ENCODE data around the gene CTDSP2. TPM values are rescaled to one million over a fixed set of nuclear protein-coding genes. Genes with fewer than 3 reads are reported as not detected.

The CTDSP2 gene
- total RNA-seq, 1 donor from 2014 or later, result 87.1 TPM

- TF ChIP-seq EZH2 (IDR thresholded peaks at IDR 0.05; ENCODE audit: insufficient read depth, low read length) (no peak), CTCF (IDR thresholded peaks at IDR 0.05; ENCODE audit: insufficient read depth, low read depth, low read length) (no peak)
- no peak overlapping the region for H2AFZ ChIP-seq (ENCODE audit: low read depth, low read length)
- peaks cover 7% of the 10 kb centered on the region for H3K4me1 ChIP-seq (ENCODE audit: insufficient read depth, low read length)
- Mint-ChIP-seq H3K4me3 (ENCODE audit: unreplicated experiment) (no peak overlapping the region), H3K4me1 (ENCODE audit: low read depth, unreplicated experiment) (peaks cover 7% of the 10 kb centered on the region), H3K36me3 (ENCODE audit: low read depth, unreplicated experiment) (peaks cover 11% of the 10 kb centered on the region), H3K27ac (ENCODE audit: unreplicated experiment) (no peak overlapping the region), H3K9me3 (ENCODE audit: unreplicated experiment) (no peaks in the 10 kb centered on the region), H3K27me3 (ENCODE audit: low read depth, unreplicated experiment) (no peaks in the 10 kb centered on the region)
- peaks cover 11% of the 10 kb centered on the region for H3K36me3 ChIP-seq (ENCODE audit: insufficient read depth, low read length)
- no peak for FAIRE-seq
- H4K20me1 ChIP-seq (ENCODE audit: insufficient read depth, low read length), result peaks cover 23% of the 10 kb centered on the region
- H3K27ac ChIP-seq (ENCODE audit: low read depth, low read length), result no peak overlapping the region
- no peaks in the 10 kb centered on the region for H3K9me3 ChIP-seq (ENCODE audit: insufficient read depth, low read depth, low read length)
- H3K4me2 ChIP-seq (ENCODE audit: low read length), result no peak overlapping the region
- no peak for DNase-seq (ENCODE audit: low read depth)
- H3K4me3 ChIP-seq (ENCODE audit: insufficient read depth, low read depth, low read length), result no peak overlapping the region
- H3K27me3 ChIP-seq (ENCODE audit: insufficient read depth, low read length), result no peaks in the 10 kb centered on the region
- H3K9ac ChIP-seq (ENCODE audit: low read length), result no peak overlapping the region
- H3K79me2 ChIP-seq (ENCODE audit: insufficient read depth, low read length), result no peaks in the 10 kb centered on the region
Measured at GRCh38 chr12:57816001-57816854, 30.3 kb downstream of the CTDSP2 start.

- Mint-ChIP-seq H3K27ac (ENCODE audit: unreplicated experiment) (no peak overlapping the region), H3K4me1 (ENCODE audit: low read depth, unreplicated experiment) (peaks cover 10% of the 10 kb centered on the region), H3K9me3 (ENCODE audit: unreplicated experiment) (no peaks in the 10 kb centered on the region), H3K36me3 (ENCODE audit: low read depth, unreplicated experiment) (peaks cover 11% of the 10 kb centered on the region), H3K27me3 (ENCODE audit: low read depth, unreplicated experiment) (no peaks in the 10 kb centered on the region), H3K4me3 (ENCODE audit: unreplicated experiment) (no peak overlapping the region)
- Histone ChIP-seq H3K4me3 (ENCODE audit: insufficient read depth, low read depth, low read length) (no peak overlapping the region), H3K4me2 (ENCODE audit: low read length) (no peak overlapping the region), H3K9ac (ENCODE audit: low read length) (no peak overlapping the region), H2AFZ (ENCODE audit: low read depth, low read length) (no peak overlapping the region), H3K9me3 (ENCODE audit: insufficient read depth, low read depth, low read length) (no peaks in the 10 kb centered on the region), H3K27ac (ENCODE audit: low read depth, low read length) (no peak overlapping the region), H3K27me3 (ENCODE audit: insufficient read depth, low read length) (no peaks in the 10 kb centered on the region), H4K20me1 (ENCODE audit: insufficient read depth, low read length) (peaks cover 23% of the 10 kb centered on the region), H3K79me2 (ENCODE audit: insufficient read depth, low read length) (no peaks in the 10 kb centered on the region), H3K4me1 (ENCODE audit: insufficient read depth, low read length) (peaks cover 12% of the 10 kb centered on the region), H3K36me3 (ENCODE audit: insufficient read depth, low read length) (peaks cover 8% of the 10 kb centered on the region)
- DNase-seq (ENCODE audit: low read depth) (no peak), FAIRE-seq (no peak)
- TF ChIP-seq EZH2 (IDR thresholded peaks at IDR 0.05; ENCODE audit: insufficient read depth, low read length) (no peak), CTCF (IDR thresholded peaks at IDR 0.05; ENCODE audit: insufficient read depth, low read depth, low read length) (no peak)
Measured at GRCh38 chr12:57815177-57816000, 31.1 kb downstream of the CTDSP2 start.
